ENCODE data around the gene PRKAA1. TPM values are rescaled to one million over a fixed set of nuclear protein-coding genes. Genes with fewer than 3 reads are reported as not detected.

Gene PRKAA1
- total and polyA plus RNA-seq, 2 donors (not counting 1 experiment from before 2014, with no cell fraction given): 39.9 to 107 TPM

- ChIA-PET POLR2A (no interaction called here), CTCF (no interaction called here)
- Histone ChIP-seq H3K4me3 (ENCODE audit: control extremely low read depth in 1 of 5, extremely low read depth in 1 of 5, insufficient read depth in 1 of 5, low read depth in 2 of 5, low read length in 4 of 5) (no peak overlapping the region), H3K9ac (ENCODE audit: low read length) (no peak overlapping the region), H3K79me2 (ENCODE audit: control insufficient read depth, insufficient read depth, low read length) (no peaks in the 10 kb centered on the region), H2AFZ (ENCODE audit: insufficient read depth, low read depth, low read length, poor library complexity, severe bottlenecking) (no peak overlapping the region), H3K9me3 (ENCODE audit: control extremely low read depth in 1 of 3, control insufficient read depth in 2 of 3, insufficient read depth in 1 of 3, low read length in 2 of 3) (peaks cover 0 to 3% (median 0%) of the 10 kb centered on the region in 3 donors), H3K27ac (ENCODE audit: low read length in 2 of 2) (no peak overlapping the region), H3K27me3 (replicated peaks in 1 of 4; ENCODE audit: control extremely low read depth in 1 of 4, control insufficient read depth in 3 of 4, insufficient read depth in 4 of 4, low read length in 3 of 4) (no peaks in the 10 kb centered on the region), H3K4me2 (replicated peaks; ENCODE audit: low read depth, low read length, poor library complexity, severe bottlenecking) (no peak overlapping the region), H3K36me3 (replicated peaks in 1 of 2; ENCODE audit: control extremely low read depth in 1 of 2, control insufficient read depth in 1 of 2, extremely low read depth in 1 of 2, insufficient read depth in 2 of 2, low read length in 1 of 2) (no peaks in the 10 kb centered on the region), H4K20me1 (ENCODE audit: control insufficient read depth, insufficient read depth, low read length, poor library complexity, severe bottlenecking) (no peaks in the 10 kb centered on the region), H3K4me1 (ENCODE audit: control insufficient read depth in 2 of 2, insufficient read depth in 2 of 2, low read length in 2 of 2) (peaks cover 12% of the 10 kb centered on the region in 2 donors)
- no CpG with 5 or more reads among the region's 2 CpGs for WGBS (ENCODE audit: insufficient coverage)
- H3K4me3 Mint-ChIP-seq: no peak overlapping the region
- H3K27me3 Mint-ChIP-seq: no peaks in the 10 kb centered on the region
- no peak overlapping the region for H3K27ac Mint-ChIP-seq
- H3K4me1 Mint-ChIP-seq: peaks cover 14% of the 10 kb centered on the region
- intact Hi-C loops (cut with micrococcal nuclease): no loop called here
- no peaks in the 10 kb centered on the region for H3K9me3 Mint-ChIP-seq (ENCODE audit: insufficient read depth)
- DNase-seq (no peak), ATAC-seq (ENCODE audit: low read depth) (no peak)
- TF ChIP-seq CTCF (IDR thresholded peaks at IDR 0.05): no peak
- TF ChIP-seq EZH2 (IDR thresholded peaks at IDR 0.05; ENCODE audit: borderline replicate concordance, insufficient read depth, low read depth, low read length, poor library complexity, severe bottlenecking): no peak
Measured at GRCh38 chr5:40846371-40846770, 48.2 kb upstream of the PRKAA1 start.

DNA sequence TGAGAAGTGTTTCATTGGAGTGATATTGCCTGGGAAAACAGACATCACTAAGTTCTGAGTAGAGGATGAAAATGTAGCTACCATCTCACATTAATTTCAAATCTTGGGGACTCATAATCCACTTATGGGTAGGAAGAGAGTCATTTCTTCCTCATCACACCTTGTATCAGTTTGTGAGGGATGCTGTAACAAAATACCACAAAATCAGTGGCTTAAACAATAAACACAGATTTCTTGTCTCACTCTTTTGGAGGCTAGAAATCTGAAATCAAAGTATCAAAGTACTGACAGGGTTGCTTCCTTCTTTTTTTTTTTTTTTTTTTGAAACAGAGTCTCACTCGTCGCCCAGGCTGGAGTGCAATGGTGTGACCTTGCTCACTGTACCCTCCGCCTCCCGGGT is 46.4 kb upstream of the PRKAA1 start:
- no peak overlapping the region for H3K4me3 ChIP-seq (ENCODE audit: control extremely low read depth in 1 of 5, extremely low read depth in 1 of 5, insufficient read depth in 1 of 5, low read depth in 2 of 5, low read length in 4 of 5)
- no peaks in the 10 kb centered on the region for H3K36me3 ChIP-seq (replicated peaks in 1 of 2; ENCODE audit: control extremely low read depth in 1 of 2, control insufficient read depth in 1 of 2, extremely low read depth in 1 of 2, insufficient read depth in 2 of 2, low read length in 1 of 2)
- intact Hi-C loops (cut with micrococcal nuclease): no loop called here
- no peak overlapping the region for H3K27ac Mint-ChIP-seq
- POLR2A ChIA-PET: no interaction called here
- H4K20me1 ChIP-seq (ENCODE audit: control insufficient read depth, insufficient read depth, low read length, poor library complexity, severe bottlenecking): no peaks in the 10 kb centered on the region
- peaks cover 11 to 12% of the 10 kb centered on the region in 2 donors for H3K4me1 ChIP-seq (ENCODE audit: control insufficient read depth in 2 of 2, insufficient read depth in 2 of 2, low read length in 2 of 2)
- whole genome bisulfite sequencing (ENCODE audit: insufficient coverage): 100% methylated on average over 4 of the region's 4 CpGs
- ATAC-seq (ENCODE audit: low read depth) (no peak), DNase-seq (no peak)
- H3K9me3 ChIP-seq (ENCODE audit: control extremely low read depth in 1 of 3, control insufficient read depth in 2 of 3, insufficient read depth in 1 of 3, low read length in 2 of 3): peaks cover 0 to 3% (median 0%) of the 10 kb centered on the region in 3 donors
- no peak overlapping the region for H3K27ac ChIP-seq (ENCODE audit: low read length in 2 of 2)
- TF ChIP-seq EZH2 (IDR thresholded peaks at IDR 0.05; ENCODE audit: borderline replicate concordance, insufficient read depth, low read depth, low read length, poor library complexity, severe bottlenecking): no peak
- no peak for TF ChIP-seq CTCF (IDR thresholded peaks at IDR 0.05)
- H3K27me3 Mint-ChIP-seq: no peaks in the 10 kb centered on the region
- no peak overlapping the region for H3K4me2 ChIP-seq (replicated peaks; ENCODE audit: low read depth, low read length, poor library complexity, severe bottlenecking)
- H3K4me1 Mint-ChIP-seq: peaks cover 17% of the 10 kb centered on the region
- H3K27me3 ChIP-seq (replicated peaks in 1 of 4; ENCODE audit: control extremely low read depth in 1 of 4, control insufficient read depth in 3 of 4, insufficient read depth in 4 of 4, low read length in 3 of 4): no peaks in the 10 kb centered on the region
- no peaks in the 10 kb centered on the region for H3K9me3 Mint-ChIP-seq (ENCODE audit: insufficient read depth)
- CTCF ChIA-PET: no interaction called here
- H3K9ac ChIP-seq (ENCODE audit: low read length): no peak overlapping the region
- H2AFZ ChIP-seq (ENCODE audit: insufficient read depth, low read depth, low read length, poor library complexity, severe bottlenecking): no peak overlapping the region
- H3K4me3 Mint-ChIP-seq: no peak overlapping the region
- H3K79me2 ChIP-seq (ENCODE audit: control insufficient read depth, insufficient read depth, low read length): no peaks in the 10 kb centered on the region
